ENCODE results near the gene ATG12. TPM values are rescaled to one million over a fixed set of nuclear protein-coding genes. Genes with fewer than 3 reads are reported as not detected.
"Not testable (repeated sequence)": the region's sequence is repeated elsewhere in the genome, so short reads cannot be mapped to it uniquely, and the experiment has no call there.

The ATG12 gene
- 10 to 100 TPM; 30.8 to 64.0 (median 43.1) TPM for total RNA-seq

DNA sequence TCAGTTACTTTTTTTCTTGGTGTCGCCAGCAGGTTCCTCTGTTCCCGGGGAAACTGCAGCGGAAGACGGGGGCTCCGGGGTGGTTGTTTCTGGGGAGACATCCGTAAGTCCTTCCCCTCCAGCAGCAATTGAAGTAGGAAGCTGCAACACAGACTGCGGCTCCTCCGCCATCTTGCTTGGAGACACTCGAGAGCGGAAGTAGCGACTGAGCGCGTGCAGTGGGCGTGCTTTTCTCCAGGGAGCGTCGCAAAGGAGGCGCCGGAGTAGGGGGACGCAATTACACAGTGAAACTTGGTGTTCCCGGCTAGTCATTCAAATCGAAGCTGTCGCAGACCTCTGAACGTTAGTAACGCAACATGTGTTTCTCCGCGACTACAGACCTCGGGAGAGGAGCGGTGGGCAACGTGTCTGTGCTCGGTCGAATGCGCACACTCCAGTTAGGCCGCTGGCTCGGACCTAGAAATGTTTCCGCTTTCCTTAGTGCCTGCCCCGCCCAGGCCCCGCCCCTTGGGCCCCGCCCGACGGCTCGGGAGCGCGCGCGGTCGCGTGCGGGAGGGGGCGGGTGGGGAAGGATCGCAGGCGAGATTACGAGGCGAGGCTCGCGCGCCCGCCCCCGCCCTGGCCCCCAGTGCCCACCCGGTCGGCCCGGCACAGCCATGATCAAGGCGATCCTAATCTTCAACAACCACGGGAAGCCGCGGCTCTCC is at the start of gene ATG12, which contains the start of gene AP3S1:
TSS of gene ATG12 (minus strand) at position 184 of the 707 bp plus-strand sequence. CDS start at position 171, 13 bp downstream.
TSS of gene AP3S1 (plus strand) at position 554 of the 707 bp plus-strand sequence. CDS start at position 657, 103 bp downstream.
- peak within 1 kb of the TSS; percentile 60 to 85 (median 75) for H3K4me3 ChIP-seq
- WGBS, 10 experiments: 0 to 5% (median 0%) methylated on average over 1 to 9 of the region's 65 CpGs; no CpG with 5 or more reads in 3 of the 10 experiments
- ATAC-seq (replicated peaks in 6 of 8): peak; percentile 81 to 85 (median 83)
- peak within 1 kb of the TSS; percentile 88 to 92 for H3K27ac ChIP-seq
- peaks cover 18 to 22% of the 10 kb centered on the region in 2 donors for H3K4me1 ChIP-seq (replicated peaks in 1 of 2)
- in situ Hi-C loops (cut with MboI; ENCODE audit: low pct_unique_long_range_greater_than_20kb in 2 of 9, low sequenced_read_pairs in 9 of 9, unreplicated experiment in 9 of 9): loop anchor here in 2 of 9 experiments (25.0 kb wide), 1 partner anchor 529 kb away; no protein-coding TSS in a partner anchor

GRCh38 chr5:115888027-115888426 is 46.7 kb upstream of the ATG12 start:
- in situ Hi-C loops (cut with MboI; ENCODE audit: low pct_unique_long_range_greater_than_20kb in 2 of 9, low sequenced_read_pairs in 9 of 9, unreplicated experiment in 9 of 9): loop anchor here in 2 of 9 experiments (25.0 kb wide), 1 partner anchor 174 kb away; no protein-coding TSS in a partner anchor
- Histone ChIP-seq H3K27ac (no peak overlapping the region), H3K4me3 (no peak overlapping the region), H3K4me1 (replicated peaks in 1 of 2) (no peaks in the 10 kb centered on the region)
- WGBS, 10 experiments: 11 to 100% (median 69%) methylated on average over 1 of the region's 1 CpG; no CpG with 5 or more reads in 2 of the 10 experiments
- peak in 2 of 8 experiments; percentile 26 to 33 for ATAC-seq (replicated peaks in 6 of 8)

GRCh38 chr5:115885208-115885607 is 43.8 kb upstream of the ATG12 start:
- in situ Hi-C loops (cut with MboI; ENCODE audit: low pct_unique_long_range_greater_than_20kb in 2 of 9, low sequenced_read_pairs in 9 of 9, unreplicated experiment in 9 of 9): loop anchor here in 2 of 9 experiments (25.0 kb wide), 1 partner anchor 177 kb away; no protein-coding TSS in a partner anchor
- 44 to 89% (median 79%) methylated on average over 1 to 3 of the region's 3 CpGs; no CpG with 5 or more reads in 3 of the 10 experiments for WGBS, 10 experiments

DNA sequence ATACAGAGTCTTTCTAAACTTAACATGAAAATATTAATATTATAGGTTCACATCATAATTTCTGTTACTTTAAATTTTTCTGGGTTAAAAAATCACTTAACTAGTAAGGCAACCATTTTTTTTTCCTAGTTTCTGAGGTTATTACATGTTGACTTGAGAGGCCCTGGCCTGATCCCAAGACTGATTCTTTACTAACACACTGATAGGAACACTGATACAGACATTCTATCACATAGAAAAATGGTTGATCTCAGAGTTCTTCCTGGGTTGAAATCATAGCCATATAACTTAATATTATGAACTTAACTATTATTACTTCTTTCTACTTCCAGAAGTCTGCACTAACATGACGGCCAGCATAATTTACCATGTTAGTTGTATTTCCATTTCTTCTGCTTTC is 43.3 kb upstream of the ATG12 start:
- no peak overlapping the region for H3K4me3 ChIP-seq
- 80 to 100% (median 100%) methylated on average over 1 of the region's 1 CpG; no CpG with 5 or more reads in 4 of the 10 experiments for WGBS, 10 experiments
- in situ Hi-C loops (cut with MboI; ENCODE audit: low pct_unique_long_range_greater_than_20kb in 2 of 9, low sequenced_read_pairs in 9 of 9, unreplicated experiment in 9 of 9): loop anchor here in 2 of 9 experiments (25.0 kb wide), 1 partner anchor 178 kb away; no protein-coding TSS in a partner anchor
- no peak overlapping the region for H3K27ac ChIP-seq
- H3K4me1 ChIP-seq (replicated peaks in 1 of 2): no peaks in the 10 kb centered on the region
- ATAC-seq (replicated peaks in 6 of 8): no peak

More at GRCh38 chr5:115885208-115885607, 43.8 kb upstream of the ATG12 start:
- ATAC-seq (replicated peaks in 6 of 8); H3K27ac ChIP-seq; H3K4me3 ChIP-seq; H3K4me1 ChIP-seq (replicated peaks in 1 of 2): not testable (repeated sequence)

- not testable (repeated sequence) for H3K4me1 ChIP-seq (replicated peaks in 1 of 2); H3K27ac ChIP-seq; H3K4me3 ChIP-seq; ATAC-seq (replicated peaks in 6 of 8)
- WGBS, 10 experiments: 80 to 100% (median 95%) methylated on average over 1 to 4 of the region's 8 CpGs; no CpG with 5 or more reads in 3 of the 10 experiments
- in situ Hi-C loops (cut with MboI; ENCODE audit: low pct_unique_long_range_greater_than_20kb in 2 of 9, low sequenced_read_pairs in 9 of 9, unreplicated experiment in 9 of 9): loop anchor here in 2 of 9 experiments (25.0 kb wide), 1 partner anchor 180 kb away; no protein-coding TSS in a partner anchor
These were observed 41.1 kb upstream of the ATG12 start for GRCh38 chr5:115882434-115882833.

DNA sequence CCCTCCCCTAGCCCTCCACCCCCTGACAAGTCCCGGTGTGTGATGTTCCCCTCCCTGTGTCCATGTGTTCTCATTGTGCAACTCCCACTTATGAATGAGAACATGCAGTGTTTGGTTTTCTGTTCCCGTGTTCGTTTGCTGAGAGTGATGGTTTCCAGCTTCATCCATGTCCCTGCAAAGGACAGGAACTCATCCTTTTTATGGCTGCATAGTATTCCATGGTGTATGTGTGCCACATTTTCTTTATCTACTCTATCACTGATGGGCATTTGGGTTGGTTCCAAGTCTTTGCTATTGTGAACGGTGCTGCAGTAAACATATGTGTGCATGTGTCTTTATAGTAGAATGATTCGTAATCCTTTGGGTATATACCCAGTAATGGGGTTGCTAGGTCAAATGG is 36.0 kb upstream of the ATG12 start:
- H3K4me3 ChIP-seq; H3K27ac ChIP-seq; H3K4me1 ChIP-seq (replicated peaks in 1 of 2); ATAC-seq (replicated peaks in 6 of 8): not testable (repeated sequence)
- WGBS, 10 experiments: 80 to 100% (median 100%) methylated on average over 1 to 4 of the region's 5 CpGs; no CpG with 5 or more reads in 3 of the 10 experiments
- in situ Hi-C loops (cut with MboI; ENCODE audit: low pct_unique_long_range_greater_than_20kb in 2 of 9, low sequenced_read_pairs in 9 of 9, unreplicated experiment in 9 of 9): loop anchor here in 2 of 9 experiments (25.0 kb wide), 1 partner anchor 185 kb away; no protein-coding TSS in a partner anchor

DNA sequence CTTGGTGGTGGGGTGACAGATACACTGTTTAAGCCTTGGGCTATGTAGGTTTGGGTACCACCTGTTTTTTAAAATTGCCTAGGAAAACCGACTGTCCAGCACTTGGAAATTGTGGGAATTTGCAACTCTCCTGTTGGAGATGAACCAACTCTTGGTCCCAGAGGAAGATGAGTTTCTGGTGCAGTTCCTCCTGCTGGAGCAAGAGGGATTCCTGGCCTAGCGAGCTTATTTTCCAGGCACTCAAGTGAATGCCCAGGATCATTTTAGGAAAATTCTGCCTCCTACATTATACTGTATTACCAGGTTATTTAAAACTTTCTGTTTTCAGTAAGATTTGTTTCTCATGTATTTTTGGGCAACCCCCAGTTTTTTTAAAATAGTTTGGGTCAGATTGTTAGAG is 34.1 kb upstream of the ATG12 start:
- H3K27ac ChIP-seq: no peak overlapping the region
- ATAC-seq (replicated peaks in 6 of 8): no peak
- WGBS, 10 experiments: 50 to 90% (median 80%) methylated on average over 1 to 2 of the region's 2 CpGs; no CpG with 5 or more reads in 5 of the 10 experiments
- H3K4me3 ChIP-seq: no peak overlapping the region
- in situ Hi-C loops (cut with MboI; ENCODE audit: low pct_unique_long_range_greater_than_20kb in 2 of 9, low sequenced_read_pairs in 9 of 9, unreplicated experiment in 9 of 9): loop anchor here in 2 of 9 experiments (25.0 kb wide), 1 partner anchor 187 kb away; no protein-coding TSS in a partner anchor
- H3K4me1 ChIP-seq (replicated peaks in 1 of 2): no peaks in the 10 kb centered on the region

DNA sequence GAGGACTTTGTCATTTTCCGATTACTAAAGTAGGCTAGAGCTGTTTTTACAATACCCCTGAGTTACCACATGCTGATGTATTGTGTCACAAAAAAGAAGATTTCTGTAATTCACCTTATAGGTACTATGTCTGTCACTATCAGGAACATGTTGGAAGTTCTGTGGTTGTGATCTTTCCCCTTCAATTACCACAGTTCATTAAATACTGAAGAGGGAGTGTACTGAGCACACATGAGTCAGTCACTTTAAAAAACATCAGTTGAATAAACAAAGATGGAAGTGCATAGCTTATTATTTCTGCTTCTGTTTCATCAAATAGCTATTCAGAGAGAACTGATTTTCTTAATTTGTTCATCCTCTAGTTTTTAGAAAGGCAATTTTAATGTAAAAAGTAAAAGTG is 32.0 kb upstream of the ATG12 start:
- in situ Hi-C loops (cut with MboI; ENCODE audit: low pct_unique_long_range_greater_than_20kb in 2 of 9, low sequenced_read_pairs in 9 of 9, unreplicated experiment in 9 of 9): no loop called here
- ATAC-seq (replicated peaks in 6 of 8): peak in 2 of 8 experiments; percentile 79
- 50 to 100% (median 96%) methylated on average over 1 of the region's 1 CpG; no CpG with 5 or more reads in 2 of the 10 experiments for WGBS, 10 experiments
- H3K4me3 ChIP-seq: no peak overlapping the region
- no peaks in the 10 kb centered on the region for H3K4me1 ChIP-seq (replicated peaks in 1 of 2)
- no peak overlapping the region for H3K27ac ChIP-seq

GRCh38 chr5:115872447-115872846 is 31.1 kb upstream of the ATG12 start:
- H3K27ac ChIP-seq: no peak overlapping the region
- no peak overlapping the region for H3K4me3 ChIP-seq
- H3K4me1 ChIP-seq (replicated peaks in 1 of 2): no peaks in the 10 kb centered on the region
- no peak for ATAC-seq (replicated peaks in 6 of 8)
- 94 to 100% (median 100%) methylated on average over 1 to 2 of the region's 2 CpGs; no CpG with 5 or more reads in 1 of the 10 experiments for WGBS, 10 experiments
- in situ Hi-C loops (cut with MboI; ENCODE audit: low pct_unique_long_range_greater_than_20kb in 2 of 9, low sequenced_read_pairs in 9 of 9, unreplicated experiment in 9 of 9): no loop called here

GRCh38 chr5:115869256-115869795 is 28.0 kb upstream of the ATG12 start:
- no peak overlapping the region for H3K27ac ChIP-seq
- ATAC-seq (replicated peaks in 6 of 8): no peak
- H3K4me3 ChIP-seq: no peak overlapping the region
- no peaks in the 10 kb centered on the region for H3K4me1 ChIP-seq (replicated peaks in 1 of 2)
- in situ Hi-C loops (cut with MboI; ENCODE audit: low pct_unique_long_range_greater_than_20kb in 2 of 9, low sequenced_read_pairs in 9 of 9, unreplicated experiment in 9 of 9): no loop called here
- WGBS, 10 experiments: 95 to 100% (median 96%) methylated on average over 2 to 3 of the region's 3 CpGs; no CpG with 5 or more reads in 1 of the 10 experiments

GRCh38 chr5:115859378-115859777 is 18.0 kb upstream of the ATG12 start:
- in situ Hi-C loops (cut with MboI; ENCODE audit: low pct_unique_long_range_greater_than_20kb in 2 of 9, low sequenced_read_pairs in 9 of 9, unreplicated experiment in 9 of 9): no loop called here
- no peak overlapping the region for H3K27ac ChIP-seq

DNA sequence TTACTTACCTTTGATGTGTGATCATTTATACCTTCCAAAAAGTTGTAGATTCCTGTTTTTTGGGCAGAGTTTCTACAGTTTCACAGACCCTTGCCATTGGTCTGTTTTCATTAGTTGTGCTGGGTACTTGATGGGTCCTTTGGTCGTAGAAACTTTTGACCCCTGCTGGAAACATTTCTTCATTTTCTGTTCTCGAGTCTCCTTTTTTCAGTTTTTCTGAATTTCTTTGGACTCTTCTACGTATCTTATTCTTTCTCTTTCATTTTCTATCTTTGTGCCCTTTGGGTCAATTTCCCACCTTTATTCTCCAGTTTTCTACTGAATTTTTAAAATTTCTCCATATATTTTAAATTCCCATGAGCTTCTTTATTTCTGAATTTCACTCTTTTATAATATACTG is 17.0 kb upstream of the ATG12 start:
- no peak overlapping the region for H3K4me3 ChIP-seq
- no peak overlapping the region for H3K27ac ChIP-seq
- H3K4me1 ChIP-seq (replicated peaks in 1 of 2): no peaks in the 10 kb centered on the region
- ATAC-seq (replicated peaks in 6 of 8): no peak
- WGBS, 10 experiments: 88 to 100% (median 99%) methylated on average over 1 to 3 of the region's 3 CpGs
- in situ Hi-C loops (cut with MboI; ENCODE audit: low pct_unique_long_range_greater_than_20kb in 2 of 9, low sequenced_read_pairs in 9 of 9, unreplicated experiment in 9 of 9): no loop called here

More at GRCh38 chr5:115859378-115859777, 18.0 kb upstream of the ATG12 start:
- H3K4me3 ChIP-seq: no peak overlapping the region
- peak in 2 of 8 experiments; percentile 81 to 95 for ATAC-seq (replicated peaks in 6 of 8)
- H3K4me1 ChIP-seq (replicated peaks in 1 of 2): no peaks in the 10 kb centered on the region

Measured in motor neuron (in vitro differentiated cells).